GM18951 (cell line): ENCODE data around the gene RFC4.

ENCODE experiments used
- POLR2A ChIP-seq: IDR thresholded peaks from 4 replicates; pipeline ENCODE4 v1.6.1; 2011; ENCODE audit warnings: mild to moderate bottlenecking; ENCODE audit not compliant: insufficient read length, insufficient read depth; ENCODE audit errors: extremely low read depth
- in situ Hi-C: fragments of 300-500 bp; cut with MboI; formaldehyde crosslinking; loops from one replicate; pipeline ENCODE4 v1.12.0; 2022; ENCODE audit warnings: low sequenced_read_pairs, mixed read lengths, inconsistent platforms; ENCODE audit not compliant: unreplicated experiment

The RFC4 gene

GRCh38 chr3:186788482-186789370, 17.6 kb downstream of the RFC4 start:
- in situ Hi-C loops: no loop called here
- TF ChIP-seq POLR2A: no peak

- in situ Hi-C loops: no loop called here
- peak; percentile 36 for TF ChIP-seq POLR2A
These were observed 18.4 kb downstream of the RFC4 start for GRCh38 chr3:186787642-186788481.

- no peak for TF ChIP-seq POLR2A
- in situ Hi-C loops: no loop called here
These were observed 19.4 kb downstream of the RFC4 start for GRCh38 chr3:186786922-186787321.

GRCh38 chr3:186785495-186786018, 20.7 kb downstream of the RFC4 start:
- in situ Hi-C loops: no loop called here
- no peak for TF ChIP-seq POLR2A

- in situ Hi-C loops: no loop called here
- no peak for TF ChIP-seq POLR2A
These were observed 21.3 kb downstream of the RFC4 start for GRCh38 chr3:186784820-186785494.

- in situ Hi-C loops: no loop called here
- peak; percentile 7 for TF ChIP-seq POLR2A
These were observed 22.4 kb downstream of the RFC4 start for GRCh38 chr3:186783731-186784515.

GRCh38 chr3:186783058-186783730, 23.1 kb downstream of the RFC4 start, which contains the start of gene EIF4A2:
EIF4A2 (plus strand) TSS chr3:186783577; CDS start chr3:186783611, 34 bp downstream.
- peak; percentile 99 for TF ChIP-seq POLR2A
- in situ Hi-C loops: no loop called here

GRCh38 chr3:186782542-186783057, 23.7 kb downstream of the RFC4 start:
- in situ Hi-C loops: no loop called here
- no peak for TF ChIP-seq POLR2A

GRCh38 chr3:186779204-186779603, 27.1 kb downstream of the RFC4 start:
- in situ Hi-C loops: no loop called here
- no peak for TF ChIP-seq POLR2A

- in situ Hi-C loops: no loop called here
- TF ChIP-seq POLR2A: no peak
These were observed 30.3 kb downstream of the RFC4 start for GRCh38 chr3:186775999-186776398.

- peak; percentile 60 for TF ChIP-seq POLR2A
- in situ Hi-C loops: no loop called here
These were observed 33.4 kb downstream of the RFC4 start for GRCh38 chr3:186772701-186773417.
